ENCODE measurements around the gene RHOXF1. TPM values are rescaled to one million over a fixed set of nuclear protein-coding genes. Genes with fewer than 3 reads are reported as not detected.

RHOXF1 gene
- total RNA-seq, 1 experiment from 2014 or later: 0.41 TPM

- ChIA-PET CTCF (no interaction called here), POLR2A (no interaction called here)
- H3K27ac ChIP-seq (ENCODE audit: low read length): no peak overlapping the region
- no peaks in the 10 kb centered on the region for H3K4me1 ChIP-seq (ENCODE audit: control insufficient read depth, insufficient read depth, low read length)
- H3K27me3 ChIP-seq (ENCODE audit: control insufficient read depth, insufficient read depth, low read length): no peaks in the 10 kb centered on the region; the same call in 1 of the 2 replicates
- H3K9me3 ChIP-seq (ENCODE audit: control insufficient read depth, insufficient read depth, low read depth, low read length): no peaks in the 10 kb centered on the region
- intact Hi-C loops (cut with micrococcal nuclease; ENCODE audit: unreplicated experiment): no loop called here
- BruUV-seq (replicated peaks): no TSS peak
- H3K36me3 ChIP-seq (ENCODE audit: control insufficient read depth, insufficient read depth, low read length): no peaks in the 10 kb centered on the region
- H3K4me3 ChIP-seq (ENCODE audit: low read depth in 2 of 2, low read length in 2 of 2): no peak overlapping the region
- in situ Hi-C loops (cut with HindIII; ENCODE audit: low pct_unique_long_range_greater_than_20kb, low sequenced_read_pairs): no loop called here
- DNase-seq (ENCODE audit: low read depth, low spot score) (no peak), ATAC-seq (no peak)
- TF ChIP-seq, protein P1, sequence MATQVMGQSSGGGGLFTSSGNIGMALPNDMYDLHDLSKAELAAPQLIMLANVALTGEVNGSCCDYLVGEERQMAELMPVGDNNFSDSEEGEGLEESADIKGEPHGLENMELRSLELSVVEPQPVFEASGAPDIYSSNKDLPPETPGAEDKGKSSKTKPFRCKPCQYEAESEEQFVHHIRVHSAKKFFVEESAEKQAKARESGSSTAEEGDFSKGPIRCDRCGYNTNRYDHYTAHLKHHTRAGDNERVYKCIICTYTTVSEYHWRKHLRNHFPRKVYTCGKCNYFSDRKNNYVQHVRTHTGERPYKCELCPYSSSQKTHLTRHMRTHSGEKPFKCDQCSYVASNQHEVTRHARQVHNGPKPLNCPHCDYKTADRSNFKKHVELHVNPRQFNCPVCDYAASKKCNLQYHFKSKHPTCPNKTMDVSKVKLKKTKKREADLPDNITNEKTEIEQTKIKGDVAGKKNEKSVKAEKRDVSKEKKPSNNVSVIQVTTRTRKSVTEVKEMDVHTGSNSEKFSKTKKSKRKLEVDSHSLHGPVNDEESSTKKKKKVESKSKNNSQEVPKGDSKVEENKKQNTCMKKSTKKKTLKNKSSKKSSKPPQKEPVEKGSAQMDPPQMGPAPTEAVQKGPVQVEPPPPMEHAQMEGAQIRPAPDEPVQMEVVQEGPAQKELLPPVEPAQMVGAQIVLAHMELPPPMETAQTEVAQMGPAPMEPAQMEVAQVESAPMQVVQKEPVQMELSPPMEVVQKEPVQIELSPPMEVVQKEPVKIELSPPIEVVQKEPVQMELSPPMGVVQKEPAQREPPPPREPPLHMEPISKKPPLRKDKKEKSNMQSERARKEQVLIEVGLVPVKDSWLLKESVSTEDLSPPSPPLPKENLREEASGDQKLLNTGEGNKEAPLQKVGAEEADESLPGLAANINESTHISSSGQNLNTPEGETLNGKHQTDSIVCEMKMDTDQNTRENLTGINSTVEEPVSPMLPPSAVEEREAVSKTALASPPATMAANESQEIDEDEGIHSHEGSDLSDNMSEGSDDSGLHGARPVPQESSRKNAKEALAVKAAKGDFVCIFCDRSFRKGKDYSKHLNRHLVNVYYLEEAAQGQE (IDR thresholded peaks at IDR 0.05; ENCODE audit: insufficient read depth in 1 of 2, low read depth in 2 of 2, low read length in 1 of 2): no peak
- TF ChIP-seq TCF7L2 (IDR thresholded peaks at IDR 0.05; ENCODE audit: low read depth, low read length): no peak
- TF ChIP-seq, protein P2, sequence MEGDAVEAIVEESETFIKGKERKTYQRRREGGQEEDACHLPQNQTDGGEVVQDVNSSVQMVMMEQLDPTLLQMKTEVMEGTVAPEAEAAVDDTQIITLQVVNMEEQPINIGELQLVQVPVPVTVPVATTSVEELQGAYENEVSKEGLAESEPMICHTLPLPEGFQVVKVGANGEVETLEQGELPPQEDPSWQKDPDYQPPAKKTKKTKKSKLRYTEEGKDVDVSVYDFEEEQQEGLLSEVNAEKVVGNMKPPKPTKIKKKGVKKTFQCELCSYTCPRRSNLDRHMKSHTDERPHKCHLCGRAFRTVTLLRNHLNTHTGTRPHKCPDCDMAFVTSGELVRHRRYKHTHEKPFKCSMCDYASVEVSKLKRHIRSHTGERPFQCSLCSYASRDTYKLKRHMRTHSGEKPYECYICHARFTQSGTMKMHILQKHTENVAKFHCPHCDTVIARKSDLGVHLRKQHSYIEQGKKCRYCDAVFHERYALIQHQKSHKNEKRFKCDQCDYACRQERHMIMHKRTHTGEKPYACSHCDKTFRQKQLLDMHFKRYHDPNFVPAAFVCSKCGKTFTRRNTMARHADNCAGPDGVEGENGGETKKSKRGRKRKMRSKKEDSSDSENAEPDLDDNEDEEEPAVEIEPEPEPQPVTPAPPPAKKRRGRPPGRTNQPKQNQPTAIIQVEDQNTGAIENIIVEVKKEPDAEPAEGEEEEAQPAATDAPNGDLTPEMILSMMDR (IDR thresholded peaks at IDR 0.05): no peak
Measured at GRCh38 chrX:120144178-120144844, 28.6 kb upstream of the RHOXF1 start.

DNA sequence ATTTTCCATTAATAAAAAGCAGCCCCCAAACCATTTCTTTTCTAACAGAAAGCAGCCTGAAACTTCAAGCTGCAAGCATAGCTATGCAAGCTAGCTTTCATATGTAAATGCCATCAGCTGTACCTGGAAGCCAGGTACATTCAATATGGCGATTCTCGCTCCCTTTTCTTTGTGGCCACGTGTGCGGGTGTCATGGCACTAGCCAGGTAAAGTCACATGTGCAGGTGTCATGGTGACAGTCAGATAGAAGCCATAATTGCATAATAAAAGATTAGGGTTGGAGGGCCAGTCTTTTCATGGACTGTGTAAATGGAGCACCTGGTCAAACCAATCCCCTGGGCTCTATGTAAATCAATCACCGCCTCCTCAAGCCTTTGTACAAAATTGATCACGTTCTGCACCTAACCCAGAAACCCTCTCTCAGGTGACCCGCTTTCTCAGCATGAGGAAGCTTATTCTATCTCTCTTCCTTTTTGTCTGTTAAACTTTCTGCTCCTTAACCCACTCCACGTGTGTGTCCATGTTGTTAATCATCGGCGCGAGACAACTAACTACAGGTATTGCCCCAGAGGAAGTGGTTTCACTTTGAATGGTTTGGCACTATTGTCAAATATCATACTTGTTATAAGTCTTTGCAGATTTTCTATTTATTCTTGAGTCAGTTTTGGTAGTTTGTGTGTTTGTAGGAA lies 24.7 kb upstream of the RHOXF1 start:
- Histone ChIP-seq H3K27me3 (ENCODE audit: control insufficient read depth, insufficient read depth, low read length) (no peaks in the 10 kb centered on the region; the same call in 1 of the 2 replicates), H3K4me3 (ENCODE audit: low read depth in 2 of 2, low read length in 2 of 2) (no peak overlapping the region), H3K9me3 (ENCODE audit: control insufficient read depth, insufficient read depth, low read depth, low read length) (no peaks in the 10 kb centered on the region), H3K4me1 (ENCODE audit: control insufficient read depth, insufficient read depth, low read length) (no peaks in the 10 kb centered on the region), H3K36me3 (ENCODE audit: control insufficient read depth, insufficient read depth, low read length) (no peaks in the 10 kb centered on the region), H3K27ac (ENCODE audit: low read length) (no peak overlapping the region)
- TF ChIP-seq POLR2AphosphoS5 (IDR thresholded peaks at IDR 0.05; ENCODE audit: low read depth, low read length): no peak
- no peak for ATAC-seq
- intact Hi-C loops (cut with micrococcal nuclease; ENCODE audit: unreplicated experiment): no loop called here
- ChIA-PET POLR2A (no interaction called here), CTCF (no interaction called here)
- no peak for DNase-seq (ENCODE audit: low read depth, low spot score)
- no TSS peak for BruUV-seq (replicated peaks)
- in situ Hi-C loops (cut with HindIII; ENCODE audit: low pct_unique_long_range_greater_than_20kb, low sequenced_read_pairs): no loop called here

DNA sequence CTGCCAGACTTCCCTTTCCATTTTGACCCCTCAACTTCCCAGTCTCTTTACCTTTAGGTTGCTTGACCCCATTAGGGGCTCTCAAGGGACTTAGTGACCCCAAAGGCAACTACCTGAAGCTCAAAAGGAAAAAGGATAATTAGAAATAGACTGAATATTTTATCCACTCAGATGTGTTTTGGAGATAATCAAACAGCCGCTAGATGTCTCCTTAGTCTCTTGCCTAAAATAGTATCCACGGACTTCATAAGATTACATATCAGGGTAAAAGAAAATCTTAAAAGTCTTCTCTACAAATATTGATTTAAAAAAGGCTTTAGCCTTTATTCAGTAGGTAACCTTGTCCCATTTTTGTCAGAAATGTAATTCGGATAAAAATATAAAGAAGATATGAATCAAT lies 21.7 kb upstream of the RHOXF1 start:
- CTCF ChIA-PET: interaction anchor here (1.8 kb wide), 1 partner anchor 77 kb away, joined by 5 read pairs; no protein-coding TSS in a partner anchor
- intact Hi-C loops (cut with micrococcal nuclease; ENCODE audit: unreplicated experiment) (no loop called here), in situ Hi-C loops (cut with HindIII; ENCODE audit: low pct_unique_long_range_greater_than_20kb, low sequenced_read_pairs) (no loop called here)
- POLR2A ChIA-PET: no interaction called here
- Histone ChIP-seq H3K27ac (ENCODE audit: low read length) (no peak overlapping the region), H3K36me3 (ENCODE audit: control insufficient read depth, insufficient read depth, low read length) (no peaks in the 10 kb centered on the region), H3K4me3 (ENCODE audit: low read depth in 2 of 2, low read length in 2 of 2) (peak overlapping the region in 1 of 2 experiments; percentile 7; a peak in 1 of 4 replicates), H3K4me1 (ENCODE audit: control insufficient read depth, insufficient read depth, low read length) (no peaks in the 10 kb centered on the region), H3K27me3 (ENCODE audit: control insufficient read depth, insufficient read depth, low read length) (no peaks in the 10 kb centered on the region; the same call in 1 of the 2 replicates), H3K9me3 (ENCODE audit: control insufficient read depth, insufficient read depth, low read depth, low read length) (no peaks in the 10 kb centered on the region)
- no peak for TF ChIP-seq SIN3A (IDR thresholded peaks at IDR 0.05; ENCODE audit: borderline replicate concordance, insufficient read depth, low read depth, low read length)
- TF ChIP-seq, protein P2 (IDR thresholded peaks at IDR 0.05): peak; percentile 69
- TF ChIP-seq, protein P1 (IDR thresholded peaks at IDR 0.05; ENCODE audit: insufficient read depth in 1 of 2, low read depth in 2 of 2, low read length in 1 of 2): no peak
- no peak for TF ChIP-seq POLR2AphosphoS5 (IDR thresholded peaks at IDR 0.05; ENCODE audit: low read depth, low read length)
- peak; percentile 74; the same call in 1 of the 2 replicates for ATAC-seq
- DNase-seq (ENCODE audit: low read depth, low spot score): no peak
- no TSS peak for BruUV-seq (replicated peaks)

All from Panc1 (cell line).